ENCODE data around the gene UTP25. TPM values are rescaled to one million over a fixed set of nuclear protein-coding genes. Genes with fewer than 3 reads are reported as not detected.
A peak's percentile ranks its signal among the peaks of the same experiment; 100 is the strongest.

Gene UTP25
- total and polyA plus RNA-seq, 2 experiments from 2014 or later, result 3.6 to 8.9 TPM

- H3K9me2 ChIP-seq (ENCODE audit: insufficient read depth), result 0 out of 2 replicates have a peak, but pooled peaks cover 3% of the 10 kb centered on the region
- Mint-ChIP-seq H3K27ac (no peak overlapping the region), H3K4me1 (peaks cover 2% of the 10 kb centered on the region), H3K27me3 (ENCODE audit: insufficient read depth, low read depth, poor library complexity) (peaks cover 4% of the 10 kb centered on the region), H3K36me3 (ENCODE audit: low read depth) (no peaks in the 10 kb centered on the region), H3K9me3 (no peaks in the 10 kb centered on the region), H3K4me3 (no peak overlapping the region)
- peak overlapping the region; percentile 85; the same call in 1 of the 2 replicates for H2AFZ ChIP-seq
- no peak for DNase-seq (ENCODE audit: low spot score)
- no peak overlapping the region for H3K4me2 ChIP-seq
- H3K4me1 ChIP-seq (ENCODE audit: insufficient read depth), result no peaks in the 10 kb centered on the region
- no peaks in the 10 kb centered on the region for H3K36me3 ChIP-seq (ENCODE audit: insufficient read depth)
- no peaks in the 10 kb centered on the region for H3K27me3 ChIP-seq (ENCODE audit: insufficient read depth)
- H4K20me1 ChIP-seq (replicated peaks; ENCODE audit: insufficient read depth), result no peaks in the 10 kb centered on the region
- no peaks in the 10 kb centered on the region for H3K79me2 ChIP-seq (replicated peaks; ENCODE audit: insufficient read depth)
- no peaks in the 10 kb centered on the region for H3F3A ChIP-seq (replicated peaks; ENCODE audit: low read depth)
- TF ChIP-seq ETS1 (IDR thresholded peaks at IDR 0.05) (no peak), CTCF (conservative IDR thresholded peaks at IDR 0.05; ENCODE audit: low read depth in 2 of 2) (no peak), POLR2AphosphoS5 (IDR thresholded peaks at IDR 0.05; ENCODE audit: low read depth) (no peak), EZH2 (IDR thresholded peaks at IDR 0.05; ENCODE audit: low read depth, unreplicated experiment) (no peak), ZNF114 (CRISPR knock-in tag; IDR thresholded peaks at IDR 0.05) (no peak), CREB1 (CRISPR knock-in tag; IDR thresholded peaks at IDR 0.05; ENCODE audit: low read depth) (no peak), EZH2phosphoT487 (IDR thresholded peaks at IDR 0.05; ENCODE audit: unreplicated experiment) (no peak), STAT1 (IDR thresholded peaks at IDR 0.05; ENCODE audit: unreplicated experiment) (no peak), NANOG (IDR thresholded peaks at IDR 0.05; ENCODE audit: borderline replicate concordance) (no peak), JUNB (IDR thresholded peaks at IDR 0.05; ENCODE audit: unreplicated experiment) (no peak), ZNF462 (CRISPR knock-in tag; IDR thresholded peaks at IDR 0.05) (no peak), ZNF331 (CRISPR knock-in tag; IDR thresholded peaks at IDR 0.05; ENCODE audit: low read depth) (no peak)
- TF ChIP-seq, protein P1, sequence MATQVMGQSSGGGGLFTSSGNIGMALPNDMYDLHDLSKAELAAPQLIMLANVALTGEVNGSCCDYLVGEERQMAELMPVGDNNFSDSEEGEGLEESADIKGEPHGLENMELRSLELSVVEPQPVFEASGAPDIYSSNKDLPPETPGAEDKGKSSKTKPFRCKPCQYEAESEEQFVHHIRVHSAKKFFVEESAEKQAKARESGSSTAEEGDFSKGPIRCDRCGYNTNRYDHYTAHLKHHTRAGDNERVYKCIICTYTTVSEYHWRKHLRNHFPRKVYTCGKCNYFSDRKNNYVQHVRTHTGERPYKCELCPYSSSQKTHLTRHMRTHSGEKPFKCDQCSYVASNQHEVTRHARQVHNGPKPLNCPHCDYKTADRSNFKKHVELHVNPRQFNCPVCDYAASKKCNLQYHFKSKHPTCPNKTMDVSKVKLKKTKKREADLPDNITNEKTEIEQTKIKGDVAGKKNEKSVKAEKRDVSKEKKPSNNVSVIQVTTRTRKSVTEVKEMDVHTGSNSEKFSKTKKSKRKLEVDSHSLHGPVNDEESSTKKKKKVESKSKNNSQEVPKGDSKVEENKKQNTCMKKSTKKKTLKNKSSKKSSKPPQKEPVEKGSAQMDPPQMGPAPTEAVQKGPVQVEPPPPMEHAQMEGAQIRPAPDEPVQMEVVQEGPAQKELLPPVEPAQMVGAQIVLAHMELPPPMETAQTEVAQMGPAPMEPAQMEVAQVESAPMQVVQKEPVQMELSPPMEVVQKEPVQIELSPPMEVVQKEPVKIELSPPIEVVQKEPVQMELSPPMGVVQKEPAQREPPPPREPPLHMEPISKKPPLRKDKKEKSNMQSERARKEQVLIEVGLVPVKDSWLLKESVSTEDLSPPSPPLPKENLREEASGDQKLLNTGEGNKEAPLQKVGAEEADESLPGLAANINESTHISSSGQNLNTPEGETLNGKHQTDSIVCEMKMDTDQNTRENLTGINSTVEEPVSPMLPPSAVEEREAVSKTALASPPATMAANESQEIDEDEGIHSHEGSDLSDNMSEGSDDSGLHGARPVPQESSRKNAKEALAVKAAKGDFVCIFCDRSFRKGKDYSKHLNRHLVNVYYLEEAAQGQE (IDR thresholded peaks at IDR 0.05; ENCODE audit: unreplicated experiment), result no peak
- no peak overlapping the region for H3K27ac ChIP-seq (ENCODE audit: low read depth)
- ATAC-seq, result no peak
- no peak overlapping the region for H3K4me3 ChIP-seq
Measured at GRCh38 chr1:209901211-209901610, 73.4 kb downstream of the UTP25 start.
